Bone marrow (tissue), 2 donors: ENCODE results near the gene SLC66A2.
"Not testable (repeated sequence)": the region's sequence is repeated elsewhere in the genome, so short reads cannot be mapped to it uniquely, and the experiment has no call there.

ENCODE experiments used
- DNase-seq, 2 donors: peaks; one replicate each; lab custom pipeline; 2025; lab: John Stamatoyannopoulos, UW

SLC66A2 gene

DNA sequence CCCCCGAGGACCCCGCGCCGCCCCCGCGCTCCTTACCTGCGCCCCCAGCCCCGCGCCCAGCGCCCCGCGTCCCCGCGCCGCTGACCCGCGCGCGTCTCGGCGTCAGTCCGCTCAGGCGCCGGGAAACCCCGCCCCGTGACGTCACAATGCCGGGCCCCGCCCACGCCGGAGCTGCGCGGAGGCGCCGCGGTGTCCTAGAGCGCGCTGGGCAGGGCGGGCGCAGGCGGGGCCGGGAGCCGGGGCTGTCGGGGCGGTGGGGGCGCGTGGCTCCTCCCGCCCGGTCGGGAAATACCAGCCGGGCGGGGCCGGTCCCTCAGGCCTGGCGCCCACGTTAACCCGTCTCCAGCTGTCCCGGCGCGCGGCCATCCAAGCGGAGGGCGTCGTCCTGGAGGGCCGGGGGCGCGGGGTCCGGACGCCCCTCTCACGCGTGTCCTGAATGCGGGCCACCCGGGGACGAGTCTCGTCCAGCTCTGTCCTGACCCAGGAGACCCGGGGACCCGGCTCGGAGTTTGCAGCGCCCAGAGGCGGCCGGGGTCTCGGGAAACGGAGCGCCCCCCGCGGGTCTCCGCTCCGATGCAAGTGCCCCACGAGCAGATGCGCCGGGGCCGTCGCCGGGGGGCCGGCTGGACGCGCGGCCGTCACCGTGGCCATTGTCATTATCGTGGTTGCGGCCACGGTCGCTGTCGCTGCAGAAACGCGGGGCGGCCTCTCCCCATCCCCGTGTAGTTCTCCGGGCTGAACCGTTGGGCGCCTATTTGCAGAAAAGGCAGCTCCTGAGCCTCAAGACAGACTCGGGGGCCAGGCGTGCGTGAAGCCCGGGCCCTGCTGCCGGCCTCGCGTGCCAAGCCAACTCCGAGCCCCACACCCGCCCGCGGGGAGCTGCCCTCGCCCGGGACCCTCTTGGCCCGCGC lies at the start of gene SLC66A2:
Gene SLC66A2 (minus strand): TSS at position 109 of the 911 bp plus-strand sequence. CDS start 727 bp downstream, outside the sequence.
- peak; percentile 18 to 86 for DNase-seq

DNA sequence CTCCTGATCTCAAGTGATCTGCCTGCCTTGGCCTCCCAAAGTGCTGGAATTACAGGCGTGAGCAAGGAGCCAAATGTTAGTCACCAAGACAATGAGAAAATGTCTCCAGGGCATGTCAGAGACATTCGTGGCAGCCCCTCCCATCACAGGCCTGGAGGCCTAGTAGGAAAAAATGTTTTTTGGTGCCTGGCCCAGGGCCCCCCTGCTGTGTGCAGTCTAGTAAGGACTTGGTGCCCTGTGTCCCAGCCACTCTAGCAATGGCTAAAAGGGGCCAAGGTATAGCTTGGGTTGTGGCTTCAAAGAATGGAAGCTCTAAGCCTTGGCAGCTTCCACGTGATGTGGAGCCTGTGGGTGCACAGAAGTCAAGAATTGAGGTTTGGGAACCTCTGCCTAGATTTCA lies 49.4 kb upstream of the SLC66A2 start:
- no peak for DNase-seq

DNA sequence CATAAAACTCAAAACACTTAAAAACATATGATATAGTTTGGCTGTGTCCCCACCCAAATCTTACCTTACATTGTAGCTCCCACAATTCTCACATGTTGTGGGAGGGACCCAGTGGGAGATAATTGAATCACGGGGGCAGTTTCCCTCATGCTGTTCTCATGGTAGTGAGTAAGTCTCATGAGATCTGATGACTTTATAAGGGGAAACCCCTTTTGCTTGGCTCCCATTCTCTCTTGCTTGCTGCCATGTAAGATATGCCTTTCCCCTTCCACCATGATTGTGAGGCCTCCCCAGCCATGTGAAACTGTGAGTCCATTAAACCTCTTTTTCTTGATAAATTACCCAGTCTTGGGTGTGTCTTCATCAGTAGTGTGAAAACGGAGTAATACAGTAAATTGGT lies 48.2 kb upstream of the SLC66A2 start:
- not testable (repeated sequence) for DNase-seq

DNA sequence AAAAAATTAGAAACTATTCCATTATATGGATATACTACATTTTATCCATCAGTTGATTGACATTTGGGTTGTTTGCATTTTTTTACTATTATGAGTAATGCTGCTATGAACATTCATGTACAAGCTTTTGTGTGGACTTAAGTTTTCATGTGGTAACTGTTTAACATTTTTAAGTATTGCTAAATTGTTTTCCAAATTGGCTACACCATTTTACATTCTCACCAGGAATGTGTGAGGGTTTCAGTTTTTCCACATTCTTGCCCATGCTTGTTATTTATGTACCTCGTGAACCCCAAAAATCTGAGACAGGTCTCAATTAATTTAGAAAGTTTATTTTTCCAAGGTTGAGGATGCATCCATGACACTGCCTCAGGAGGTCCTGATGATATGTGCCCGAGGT lies 40.0 kb upstream of the SLC66A2 start:
- DNase-seq = no peak

DNA sequence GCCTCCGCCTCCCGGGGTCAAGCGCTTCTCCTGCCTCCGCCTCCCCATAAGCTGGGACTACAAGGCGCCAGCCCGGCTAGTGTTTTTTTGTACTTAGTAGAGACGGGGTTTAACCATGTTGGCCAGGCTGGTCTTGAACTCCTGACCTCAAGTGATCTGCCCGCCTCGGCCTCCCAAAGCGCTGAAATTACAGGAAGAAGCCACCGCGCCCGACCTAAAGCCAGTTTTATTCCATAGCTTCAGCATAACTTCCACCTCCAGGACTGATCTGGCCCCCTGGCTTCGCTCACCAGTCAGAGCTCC lies 37.7 kb upstream of the SLC66A2 start:
- DNase-seq = no peak

DNA sequence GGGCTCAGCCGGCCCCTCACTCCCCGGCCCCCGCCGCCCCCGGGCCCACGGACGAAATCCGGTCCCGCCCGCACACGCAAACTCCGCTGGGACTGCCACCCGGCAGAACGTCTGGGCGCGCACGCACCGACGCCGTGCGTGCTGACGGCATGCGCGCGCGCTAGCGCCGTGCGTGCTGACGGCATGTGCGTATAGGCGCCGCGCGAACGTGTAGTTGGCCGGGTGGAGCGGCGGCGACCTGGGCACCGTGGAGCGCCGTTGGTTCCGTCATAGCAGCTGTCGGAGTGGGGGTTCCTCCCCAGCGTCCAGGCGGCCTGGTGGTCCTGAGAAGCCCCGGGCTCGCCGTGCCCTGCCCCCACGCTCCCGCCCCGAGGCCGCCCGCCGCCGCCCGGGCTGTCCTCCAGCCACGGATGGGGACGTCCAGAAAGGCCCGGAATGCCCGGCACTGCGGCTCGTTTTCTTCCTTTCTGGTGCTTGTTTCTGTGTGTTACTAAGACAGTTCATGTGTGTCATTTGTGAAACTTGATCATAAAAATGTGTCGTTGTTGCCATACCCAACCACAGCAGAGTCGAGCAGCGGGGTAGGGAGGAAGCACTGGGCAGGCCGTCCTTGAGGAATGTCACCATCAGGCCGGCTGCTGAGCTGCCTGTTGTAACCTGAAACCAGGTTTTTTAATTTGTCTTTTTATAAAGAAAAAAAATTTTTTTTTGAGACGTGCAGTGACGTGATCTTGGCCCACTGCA lies 37.2 kb upstream of the SLC66A2 start, which contains the start of gene TXNL4A:
Gene TXNL4A (minus strand): TSS at position 113 of the 744 bp plus-strand sequence. CDS start 171 bp downstream, outside the sequence.
- DNase-seq = peak; percentile 40 to 71

DNA sequence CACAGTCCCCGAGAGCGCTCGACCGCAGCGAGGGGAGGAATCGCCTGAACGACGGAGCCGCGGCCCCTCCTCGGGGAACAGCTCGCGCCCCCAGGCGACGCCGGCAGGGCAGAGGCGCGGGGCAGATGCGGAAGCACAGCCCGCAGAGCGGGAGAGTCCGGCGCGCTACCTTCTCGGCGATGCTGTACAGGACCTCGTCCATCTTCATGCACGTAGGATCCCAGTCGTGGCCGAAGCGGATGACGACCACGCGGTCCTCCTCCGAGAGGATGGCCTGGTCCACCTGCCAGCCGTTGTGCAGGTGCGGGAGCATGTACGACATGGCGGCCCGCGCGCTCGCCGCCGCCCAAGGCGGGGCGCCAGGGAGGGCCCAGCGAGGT lies 36.6 kb upstream of the SLC66A2 start:
- DNase-seq = peak; percentile 12 to 71

DNA sequence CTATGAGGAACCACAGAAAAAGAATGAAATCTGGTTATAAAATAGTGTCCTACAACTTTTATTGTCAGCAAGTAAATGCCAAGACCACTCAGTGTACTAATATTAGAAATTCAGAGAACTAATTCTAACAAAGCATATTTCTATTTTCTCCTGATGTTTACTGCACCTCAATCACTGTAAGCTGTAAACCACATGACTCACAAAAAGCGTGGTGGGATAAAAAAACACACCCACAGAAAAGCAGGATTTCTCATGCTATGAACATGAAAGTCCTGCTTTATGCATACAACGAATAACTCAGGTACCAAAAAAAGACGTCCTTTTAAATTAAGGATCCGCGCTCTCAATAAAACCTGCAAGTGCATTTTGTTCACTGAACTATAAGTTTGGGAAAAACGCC lies 36.1 kb upstream of the SLC66A2 start:
- no peak for DNase-seq

DNA sequence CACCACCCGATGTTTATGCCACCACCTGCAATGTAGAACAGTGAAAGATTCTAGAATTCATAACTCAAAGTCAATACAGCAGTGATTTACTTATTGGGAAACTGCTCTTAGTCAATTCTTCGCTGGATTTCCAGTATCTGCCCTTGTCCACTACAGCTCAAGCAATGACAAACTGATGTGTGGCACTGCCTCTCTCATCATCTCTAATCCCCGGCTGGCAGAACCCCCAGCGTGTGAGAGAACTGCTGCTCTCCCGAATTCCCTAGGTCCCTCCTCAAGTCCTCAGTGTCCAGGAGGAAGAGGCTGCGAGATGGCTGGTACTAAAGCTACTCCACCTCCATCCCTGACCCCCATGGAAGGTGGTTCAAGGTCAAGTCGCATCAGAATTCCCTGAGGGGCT lies 35.3 kb upstream of the SLC66A2 start:
- DNase-seq = no peak

DNA sequence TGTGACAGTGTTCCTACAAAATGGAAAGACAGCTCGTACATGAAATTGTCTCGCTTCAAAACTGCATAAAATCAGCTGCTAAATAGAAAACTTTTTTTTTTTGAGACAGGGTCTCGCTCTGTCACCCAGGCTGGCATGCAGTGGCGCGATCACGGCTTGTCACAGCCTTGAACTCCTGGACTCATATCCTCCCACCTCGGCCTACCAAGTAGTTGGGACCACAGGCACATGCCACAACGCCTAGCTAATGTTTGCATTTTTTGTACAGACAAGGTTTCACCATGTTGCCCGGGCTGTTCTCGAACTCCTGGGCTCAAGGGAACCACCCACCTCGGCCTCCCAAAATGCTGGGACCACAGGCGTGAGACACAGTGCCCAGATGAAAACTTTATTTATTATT lies 33.7 kb upstream of the SLC66A2 start:
- no peak for DNase-seq

DNA sequence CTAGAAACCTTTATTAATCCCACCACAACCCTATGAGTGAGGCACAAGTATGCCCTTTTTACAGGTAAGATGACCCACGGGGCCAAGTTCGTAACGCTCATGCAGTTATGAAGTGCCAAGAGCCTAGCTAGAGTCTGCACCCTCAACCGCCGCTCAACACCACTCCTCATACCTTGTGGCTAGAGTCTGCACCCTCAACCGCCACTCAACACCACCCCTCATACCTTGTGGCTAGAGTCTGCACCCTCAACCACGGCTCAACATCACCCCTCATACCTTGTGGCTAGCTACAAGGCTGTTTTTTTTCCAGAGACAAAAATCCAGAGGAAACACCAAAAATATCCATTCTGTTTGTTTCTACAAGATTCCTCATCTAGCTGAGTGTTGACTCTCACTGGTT lies 32.3 kb upstream of the SLC66A2 start:
- DNase-seq = no peak

DNA sequence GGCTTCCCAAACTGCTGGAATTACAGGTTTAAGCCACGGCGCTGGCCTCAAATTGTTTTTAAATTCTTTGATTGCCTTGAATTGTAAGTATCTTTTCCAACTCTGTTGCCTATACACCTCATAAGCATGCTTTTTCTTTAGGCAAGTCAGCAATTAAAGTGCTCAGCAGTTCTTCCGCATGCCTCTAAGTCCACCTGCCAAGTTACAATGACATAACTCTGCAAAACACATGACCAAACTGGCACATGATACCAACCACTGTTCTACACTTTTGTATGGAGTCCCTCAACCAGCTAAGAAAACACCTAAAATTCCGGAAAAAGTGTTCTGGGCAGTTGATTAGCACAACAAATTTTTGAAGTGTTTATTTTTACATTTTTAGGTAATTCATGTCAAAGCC lies 31.8 kb upstream of the SLC66A2 start:
- no peak for DNase-seq

DNA sequence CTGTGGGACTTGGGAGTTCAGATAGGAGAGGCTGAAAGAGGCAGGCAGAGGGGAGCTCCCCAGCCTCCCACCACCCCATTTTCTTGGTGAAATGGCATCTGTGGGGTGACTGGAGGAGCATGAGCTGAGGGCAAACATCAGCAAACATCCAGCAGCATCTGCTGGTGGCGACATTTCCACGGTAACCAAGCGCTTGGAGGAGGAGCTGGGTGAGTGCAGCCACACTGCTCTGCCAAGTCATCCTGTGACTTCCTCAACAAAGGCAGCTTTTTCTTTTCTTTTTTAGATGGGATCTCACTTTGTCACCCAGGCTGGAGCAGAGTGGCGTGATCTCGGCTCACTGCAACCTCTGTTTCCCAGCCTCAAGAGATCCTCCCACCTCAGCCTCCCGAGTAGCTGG lies 31.3 kb upstream of the SLC66A2 start:
- DNase-seq = peak in 1 of 2 donors; percentile 51

DNA sequence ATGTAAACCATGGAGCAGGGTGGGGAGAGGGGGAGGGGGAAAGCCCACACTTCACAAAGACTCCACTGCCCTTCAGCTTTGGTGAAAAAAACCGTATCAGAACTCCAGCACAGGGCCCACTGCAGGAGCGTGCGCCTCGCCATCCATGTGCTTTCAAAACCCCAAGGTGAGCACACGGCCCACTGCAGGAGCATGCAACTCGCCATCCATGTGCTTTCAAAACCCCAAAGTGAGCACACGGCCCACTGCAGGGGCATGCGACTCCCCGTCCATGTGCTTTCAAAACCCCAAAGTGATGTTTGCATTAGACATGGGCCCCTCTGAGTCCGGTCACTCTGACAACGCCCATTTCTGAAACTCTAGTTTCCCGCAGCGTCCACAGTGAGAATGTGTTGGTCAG lies 29.1 kb upstream of the SLC66A2 start:
- no peak for DNase-seq

DNA sequence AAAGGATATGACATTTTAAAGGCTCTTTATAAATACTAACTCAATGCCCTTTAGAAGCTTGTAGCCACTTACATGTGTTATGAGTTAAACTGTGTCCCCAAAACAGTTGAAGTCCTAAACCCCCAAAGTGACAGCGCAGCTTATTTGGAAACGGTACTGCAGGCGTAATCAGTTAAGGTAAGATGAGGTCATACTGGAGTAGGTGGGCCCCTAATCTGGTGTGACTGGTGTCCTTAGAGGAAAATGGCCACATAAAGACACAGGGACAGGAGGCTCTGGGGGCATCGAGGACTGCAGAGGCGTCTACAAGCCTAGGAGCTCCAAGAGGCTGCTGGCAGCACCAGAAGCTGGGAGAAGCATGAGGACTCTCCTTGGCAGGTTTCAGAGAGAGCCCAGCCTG lies 28.4 kb upstream of the SLC66A2 start:
- DNase-seq = no peak

DNA sequence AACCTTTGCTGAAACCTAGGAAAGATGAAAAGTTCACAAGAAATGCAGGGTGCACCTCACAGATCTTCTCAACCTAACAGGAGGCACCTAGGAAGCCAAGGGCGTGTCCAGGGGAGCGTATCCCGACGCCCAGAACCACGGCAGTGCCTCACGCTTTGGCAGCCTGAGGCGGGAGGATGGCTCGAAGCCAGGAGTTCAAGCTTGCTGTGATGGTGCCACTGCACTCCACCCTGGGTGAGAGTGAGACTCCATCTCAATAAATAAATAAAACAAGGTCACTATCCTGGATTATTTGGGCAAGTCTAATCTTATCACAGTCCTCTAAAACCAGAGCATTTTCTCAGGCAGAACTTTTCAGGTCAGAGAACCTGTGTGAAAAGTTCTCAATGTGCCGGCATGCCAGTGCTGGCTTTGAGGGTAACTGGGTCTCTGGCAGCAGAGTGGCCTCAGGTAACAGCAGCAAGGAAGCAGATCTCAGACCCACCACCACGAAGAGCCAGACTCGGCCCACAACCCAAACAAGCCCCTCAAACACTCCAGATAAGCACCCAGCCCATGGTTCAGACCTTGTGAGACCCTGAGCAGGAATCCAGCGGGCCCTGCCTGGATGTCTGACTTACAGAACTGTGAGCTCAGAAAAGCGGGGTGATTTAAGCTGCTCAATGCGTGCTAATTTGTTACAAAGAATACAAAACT lies 24.7 kb upstream of the SLC66A2 start:
- DNase-seq = no peak

DNA sequence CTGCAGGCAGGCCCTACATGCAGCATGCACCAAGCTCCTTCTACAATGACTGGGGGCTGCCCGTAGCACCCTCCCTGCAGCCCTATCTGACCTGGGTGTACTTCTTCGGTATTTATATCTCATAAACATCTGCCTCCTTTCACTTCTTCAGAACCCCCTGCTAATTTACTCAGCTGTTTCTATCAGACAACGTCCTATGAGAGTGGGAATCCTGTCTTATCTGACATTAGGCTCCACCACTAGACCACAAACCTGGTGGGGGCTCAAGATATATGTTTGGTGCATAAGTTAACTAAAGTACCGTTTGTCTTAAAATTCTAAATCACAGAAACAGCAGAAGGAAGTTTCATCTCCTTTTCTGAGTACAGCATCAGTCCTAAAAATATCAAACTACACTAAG lies 23.6 kb upstream of the SLC66A2 start:
- DNase-seq = no peak

DNA sequence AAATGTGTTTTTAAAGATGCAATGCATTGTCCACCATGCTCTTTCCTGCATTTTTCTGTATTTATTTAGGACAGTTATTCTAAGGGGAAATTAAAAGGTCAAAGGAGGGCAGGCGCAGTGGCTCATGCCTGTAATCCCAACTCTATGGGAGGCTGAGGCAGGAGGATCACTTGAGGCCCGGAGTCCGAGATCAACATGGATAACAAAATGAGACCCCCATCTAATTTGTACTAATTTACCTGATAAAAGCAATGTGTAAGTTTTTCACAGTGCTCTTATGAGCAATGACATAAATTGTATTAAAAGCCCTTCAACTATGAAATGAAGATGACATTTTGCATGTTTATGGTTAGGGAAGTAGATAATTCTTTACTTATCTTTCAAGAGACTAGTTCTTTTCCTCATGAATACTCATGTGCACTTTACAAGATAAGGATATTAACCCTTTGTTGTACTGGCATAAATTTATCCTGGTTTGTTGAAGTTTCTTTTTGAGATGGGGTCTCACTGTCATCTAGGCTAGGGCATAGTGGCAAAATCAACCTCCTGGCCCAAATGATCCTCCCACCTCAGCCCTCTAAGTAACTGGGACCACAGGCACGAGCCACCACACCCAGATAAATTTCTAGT lies 22.7 kb upstream of the SLC66A2 start:
- no peak for DNase-seq

DNA sequence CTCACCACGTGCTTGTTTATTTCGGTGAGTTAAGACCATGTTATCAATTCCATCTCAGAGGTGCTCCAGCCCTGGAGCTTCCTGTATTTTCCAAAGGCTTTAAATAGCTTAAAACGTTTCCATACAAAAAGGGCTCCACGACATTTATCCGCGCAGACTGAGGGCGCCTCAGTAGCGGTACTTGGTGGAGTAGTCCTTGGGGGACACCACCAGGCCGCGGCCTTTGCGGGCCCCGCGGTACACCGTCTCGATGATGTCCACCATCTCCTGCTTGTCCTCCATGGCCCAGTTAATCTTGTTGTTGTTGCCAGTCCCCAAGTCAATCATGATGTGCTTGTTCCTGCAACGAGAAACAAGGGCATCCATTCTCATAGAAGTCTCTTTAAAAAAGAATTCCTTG lies 22.1 kb upstream of the SLC66A2 start:
- no peak for DNase-seq

DNA sequence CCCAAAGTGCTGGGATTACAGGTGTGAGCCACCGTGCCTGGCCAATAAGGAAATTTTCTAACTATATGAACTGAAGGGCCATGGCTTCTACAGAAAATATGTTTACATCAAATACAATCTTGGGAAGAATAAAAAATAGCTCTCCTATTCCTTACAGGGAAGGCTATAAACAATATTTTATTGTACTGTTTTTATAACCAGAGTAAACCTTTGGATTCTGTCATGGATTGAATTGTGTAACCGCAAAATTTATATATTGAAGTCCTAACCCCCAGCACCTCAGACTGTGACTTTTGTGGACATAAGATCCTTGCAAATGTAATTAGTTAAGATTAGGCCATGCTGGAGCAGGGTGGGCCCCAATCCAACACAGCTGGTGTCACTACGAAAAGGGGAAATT lies 21.3 kb upstream of the SLC66A2 start:
- DNase-seq = no peak

DNA sequence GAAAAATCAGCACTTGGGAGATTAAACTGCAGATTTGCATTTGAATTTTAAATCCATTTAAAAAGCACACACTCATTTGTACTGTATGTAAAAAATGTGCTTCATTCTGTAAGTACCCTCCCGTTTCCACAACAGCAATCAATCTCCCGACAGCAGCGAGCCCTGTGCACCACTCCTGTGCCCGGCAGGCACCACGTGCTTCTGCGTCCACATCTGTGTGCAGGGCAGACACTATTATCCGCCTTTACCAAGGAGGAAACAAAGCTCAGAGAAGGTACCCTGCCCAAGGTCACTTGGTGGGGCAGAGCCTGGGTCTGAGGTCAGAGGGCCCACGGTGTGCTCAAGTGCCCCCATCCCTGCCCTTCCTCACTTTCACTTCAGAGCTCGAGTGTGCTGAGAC lies 20.5 kb upstream of the SLC66A2 start:
- DNase-seq = no peak

DNA sequence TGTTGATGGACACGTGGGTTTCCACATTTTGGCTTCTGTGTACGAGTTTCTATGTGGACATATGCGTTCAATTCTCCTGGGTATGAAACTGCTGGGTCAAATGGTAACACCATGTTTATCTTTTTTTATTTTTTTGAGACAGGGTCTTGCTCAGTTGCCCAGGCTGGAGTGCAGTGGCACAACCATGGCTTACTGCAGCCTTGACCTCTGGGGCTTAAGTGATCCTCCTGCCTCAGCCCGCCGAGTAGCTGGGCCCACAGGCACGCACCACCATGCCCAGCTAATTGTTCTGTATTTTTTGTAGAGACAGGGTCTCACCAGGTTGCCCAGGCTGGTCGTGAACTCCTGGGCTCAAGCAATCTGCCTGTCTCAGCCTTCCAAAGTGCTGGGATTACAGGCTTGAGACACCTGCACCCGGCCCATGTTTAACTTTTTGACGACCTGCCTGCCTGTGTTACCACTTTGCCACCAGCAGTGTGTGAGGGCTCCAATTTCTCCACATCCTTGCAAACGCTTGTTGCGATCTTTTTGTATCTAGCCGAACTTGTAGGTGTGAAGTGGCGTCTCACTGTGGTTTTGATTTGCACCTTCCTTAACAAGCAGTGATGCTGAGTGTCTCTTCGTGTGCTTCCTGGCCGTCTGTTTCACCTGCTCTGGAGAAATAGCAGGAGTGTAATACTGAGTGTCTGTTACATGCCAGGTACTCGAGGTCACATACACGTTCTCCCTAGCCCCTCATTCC lies 19.9 kb upstream of the SLC66A2 start:
- no peak for DNase-seq
